Measurements from ENCODE around the gene CIRBP.

Gene CIRBP

GRCh38 chr19:1278713-1279660 is 9.9 kb downstream of the CIRBP start:
- no peak for DNase-seq (ENCODE audit: low read depth in 3 of 3)

GRCh38 chr19:1279782-1280341 is 10.7 kb downstream of the CIRBP start:
- peak; percentile 60 to 79 (median 60) for DNase-seq (ENCODE audit: low read depth in 3 of 3)

DNA sequence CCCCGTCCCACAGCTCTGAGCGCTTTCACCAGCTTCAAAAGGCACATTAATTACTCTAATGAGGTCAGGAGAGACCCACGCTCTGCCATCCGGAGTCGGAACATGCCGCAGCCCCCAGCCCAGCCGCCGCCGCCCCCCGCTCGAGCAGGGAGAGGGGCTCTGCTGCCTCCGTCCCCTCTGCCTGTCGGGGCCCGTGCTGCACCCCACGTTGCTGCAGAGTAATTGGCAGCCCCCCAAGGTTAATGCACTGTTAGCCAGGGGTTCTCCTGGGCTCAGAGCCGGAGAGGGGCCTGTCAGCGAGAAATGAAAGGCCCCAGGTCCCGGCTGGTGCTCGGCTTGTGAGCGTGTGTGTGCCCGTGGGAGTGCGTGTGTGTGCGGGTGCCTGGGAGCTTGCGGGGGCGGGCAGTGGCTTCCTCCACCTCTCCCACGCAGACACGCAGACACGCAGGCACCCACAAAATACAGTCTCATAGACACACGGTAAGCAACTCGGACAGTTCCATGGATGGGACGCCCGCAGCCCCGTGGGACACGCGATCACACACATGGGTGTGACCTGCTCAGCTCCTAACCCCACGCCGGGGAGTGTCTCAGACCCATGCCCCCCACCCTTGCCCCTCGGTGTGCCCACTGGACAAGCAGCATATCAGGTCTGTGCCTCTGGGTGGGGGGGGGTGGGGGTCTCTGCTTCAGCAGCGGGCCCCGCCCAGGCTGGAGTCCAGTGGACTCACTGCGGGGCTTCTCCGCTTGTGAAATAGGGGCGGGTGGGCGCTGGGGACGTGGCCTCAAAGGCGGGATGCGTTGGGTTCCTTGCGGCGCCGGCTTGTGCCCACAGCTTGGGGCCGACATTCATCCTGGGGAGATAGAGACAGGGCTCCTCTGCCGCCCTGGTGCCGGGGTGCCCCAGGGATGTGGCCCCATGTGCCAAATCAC is 11.8 kb downstream of the CIRBP start:
- no peak for DNase-seq (ENCODE audit: low read depth in 3 of 3)

DNA sequence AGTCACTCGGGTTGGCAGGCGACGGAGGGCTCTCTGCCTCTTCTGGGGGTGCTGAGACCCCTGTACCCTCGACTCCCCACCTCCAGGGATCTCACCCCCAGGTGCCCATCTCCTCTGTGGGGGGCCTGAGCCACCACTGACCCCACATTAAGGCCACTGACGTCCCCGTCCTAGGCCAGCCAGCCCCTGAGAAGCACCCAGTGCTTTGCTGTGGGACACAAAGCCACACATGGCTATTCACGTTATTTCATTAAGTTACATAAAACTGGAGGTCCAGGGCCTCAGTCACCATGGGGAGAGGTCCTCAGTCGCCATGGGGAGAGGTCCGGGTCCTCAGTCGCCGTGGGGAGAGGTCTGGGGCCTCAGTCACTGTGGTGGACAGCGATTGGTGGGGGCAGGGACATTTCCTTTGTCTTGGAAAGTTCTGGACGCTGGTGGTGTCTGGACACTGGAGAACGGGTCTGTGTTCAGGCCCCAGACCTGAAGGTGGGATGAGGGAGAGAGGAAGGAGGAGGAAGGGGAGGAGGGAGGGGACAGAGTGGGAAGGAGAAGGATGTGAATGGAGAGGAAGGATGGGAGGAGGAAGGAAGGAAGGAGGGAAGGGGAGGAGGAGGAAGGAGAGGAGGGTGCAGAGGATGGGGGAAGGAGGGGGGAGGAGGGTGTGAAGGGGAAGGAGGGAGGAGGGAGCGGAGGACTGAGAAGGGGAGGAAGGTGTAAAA is 12.6 kb downstream of the CIRBP start:
- DNase-seq (ENCODE audit: low read depth in 3 of 3): no peak

DNA sequence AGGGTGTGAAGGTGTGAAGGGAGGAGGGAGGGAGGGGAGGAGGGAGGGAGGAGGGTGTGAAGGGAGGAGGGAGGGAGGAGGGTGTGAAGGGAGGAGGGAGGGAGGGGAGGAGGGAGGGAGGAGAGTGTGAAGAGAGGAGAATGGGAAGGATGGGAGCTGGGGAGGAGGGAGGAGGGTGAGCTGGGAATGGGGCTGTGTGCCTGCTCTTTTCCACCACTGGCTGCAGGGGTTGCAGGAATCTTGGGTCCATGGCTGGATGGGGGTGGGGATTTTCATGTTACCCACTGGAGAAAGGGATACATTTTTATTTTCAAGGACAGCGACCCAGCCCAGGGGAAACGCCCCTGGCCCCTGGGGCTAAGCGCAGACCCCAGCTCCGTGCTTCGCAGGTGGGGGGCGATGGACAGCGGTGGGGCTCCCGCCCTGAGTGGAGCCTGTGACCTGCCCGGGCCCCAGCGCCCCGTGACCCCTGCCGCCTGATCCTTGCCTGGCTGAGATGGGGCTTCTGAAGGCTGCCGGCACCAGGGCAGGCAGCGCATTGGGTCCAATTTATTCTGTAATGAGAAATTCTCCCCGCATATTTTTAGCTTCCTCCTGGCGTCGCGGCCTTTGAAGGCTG is 13.6 kb downstream of the CIRBP start:
- no peak for DNase-seq (ENCODE audit: low read depth in 3 of 3)

- DNase-seq (ENCODE audit: low read depth in 3 of 3): no peak
Measured at GRCh38 chr19:1283207-1283916, 14.2 kb downstream of the CIRBP start.

DNA sequence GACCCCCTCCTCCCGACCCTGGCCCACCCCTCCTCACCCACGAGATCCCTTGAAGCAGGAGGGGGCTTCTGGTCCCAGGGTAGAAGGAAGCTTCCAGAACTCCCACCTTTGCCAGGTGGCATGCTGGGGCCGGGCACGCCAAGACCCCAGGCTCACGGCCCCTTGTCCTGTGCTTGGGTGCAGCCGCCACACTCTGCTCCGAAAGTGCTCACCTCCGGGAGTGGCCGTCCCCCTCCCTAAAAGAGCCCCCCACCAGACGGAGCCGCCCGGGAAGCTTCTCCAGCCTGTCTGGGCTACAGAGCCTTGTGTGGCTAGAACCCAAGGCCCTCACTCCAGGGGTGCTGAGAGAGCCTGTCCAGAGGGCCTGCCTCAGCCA is 14.8 kb downstream of the CIRBP start:
- no peak for DNase-seq (ENCODE audit: low read depth in 3 of 3)

GRCh38 chr19:1284293-1284978 is 15.3 kb downstream of the CIRBP start:
- no peak for DNase-seq (ENCODE audit: low read depth in 3 of 3)

GRCh38 chr19:1284979-1285736 is 16.0 kb downstream of the CIRBP start:
- DNase-seq (ENCODE audit: low read depth in 3 of 3): no peak

DNA sequence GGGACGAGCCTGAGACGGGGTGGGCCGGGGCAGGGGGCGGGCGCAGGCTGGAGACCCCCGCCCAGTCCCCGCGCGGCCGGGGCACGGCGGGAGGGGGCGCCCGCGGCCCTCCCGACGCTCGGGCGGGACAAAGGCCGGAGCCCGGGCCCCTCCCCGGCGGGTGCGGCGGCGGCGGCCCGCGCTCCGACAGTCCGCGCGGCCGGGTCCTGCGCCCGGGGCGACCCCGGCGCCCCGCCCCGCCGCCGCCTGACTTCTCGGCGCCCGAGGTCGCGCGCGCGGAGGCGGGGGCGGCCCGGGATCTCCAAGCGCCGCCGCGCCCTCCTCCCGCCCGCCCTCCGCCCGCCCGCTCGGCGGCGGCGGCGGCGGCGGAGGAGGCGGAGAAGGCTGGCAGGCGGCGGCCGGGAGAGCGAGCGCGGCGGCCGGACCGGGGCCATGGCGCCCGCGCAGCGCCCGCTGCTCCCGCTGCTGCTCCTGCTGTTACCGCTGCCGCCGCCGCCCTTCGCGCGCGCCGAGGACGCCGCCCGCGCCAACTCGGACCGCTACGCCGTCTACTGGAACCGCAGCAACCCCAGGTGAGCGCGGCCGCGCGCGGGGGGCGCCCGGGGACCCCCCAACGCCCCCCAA is 16.7 kb downstream of the CIRBP start, which contains the start of gene EFNA2:
TSS of gene EFNA2 (plus strand) at position 137 of the 624 bp plus-strand sequence. CDS start at position 433, 296 bp downstream.
- no peak for DNase-seq (ENCODE audit: low read depth in 3 of 3)

GRCh38 chr19:1286487-1287353 is 17.6 kb downstream of the CIRBP start:
- DNase-seq (ENCODE audit: low read depth in 3 of 3): no peak

- no peak for DNase-seq (ENCODE audit: low read depth in 3 of 3)
Measured at GRCh38 chr19:1287354-1288225, 18.5 kb downstream of the CIRBP start.

- no peak for DNase-seq (ENCODE audit: low read depth in 3 of 3)
Measured at GRCh38 chr19:1288226-1288612, 19.1 kb downstream of the CIRBP start.

DNA sequence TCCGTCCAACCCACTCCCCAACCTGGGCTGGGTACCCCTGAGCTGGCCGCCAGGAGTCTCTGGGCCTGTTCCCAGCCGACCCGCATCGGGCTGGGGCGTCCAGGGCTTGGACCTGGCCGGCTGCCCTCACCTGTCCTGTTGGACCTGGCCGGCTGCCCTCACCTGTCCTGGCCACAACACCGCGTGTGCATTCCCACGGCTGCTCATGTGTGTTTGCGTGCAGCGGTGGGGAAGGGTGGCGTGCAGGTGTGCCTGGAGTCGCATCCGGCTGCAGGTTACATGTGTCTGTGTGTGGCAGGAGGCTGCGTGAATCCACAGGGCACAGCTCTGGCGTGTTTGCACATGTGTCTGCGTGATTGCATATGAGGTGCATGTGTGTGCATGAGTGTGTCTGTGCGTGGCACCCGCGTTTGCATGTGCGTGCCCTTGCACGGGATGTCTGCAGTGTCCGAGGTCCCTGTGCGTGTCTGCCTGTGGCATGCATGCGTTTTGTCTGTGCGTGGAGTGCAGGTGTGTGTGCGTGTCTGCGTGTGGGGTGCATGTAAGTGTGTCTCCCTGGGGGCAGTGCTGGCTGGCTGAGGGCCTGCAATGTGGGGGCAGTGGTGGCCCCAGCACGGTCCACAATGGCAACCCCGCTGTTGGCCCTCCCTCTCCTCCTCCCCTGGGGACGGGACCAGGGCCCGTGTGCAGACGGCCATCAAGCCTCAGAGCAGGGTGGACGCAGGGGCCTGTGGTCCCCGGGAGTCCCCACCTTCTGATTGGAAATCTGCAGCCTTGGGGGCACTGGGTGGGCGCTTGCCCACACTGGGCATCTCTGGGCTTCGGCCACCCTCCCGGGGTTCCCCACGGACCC is 19.9 kb downstream of the CIRBP start:
- no peak for DNase-seq (ENCODE audit: low read depth in 3 of 3)

- no peak for DNase-seq (ENCODE audit: low read depth in 3 of 3)
Measured at GRCh38 chr19:1289686-1290025, 20.5 kb downstream of the CIRBP start.

All from stimulated activated CD4-positive, alpha-beta T cell treated with anti-CD3 and anti-CD28 coated beads, TNF-alpha, amount 100 ng/mL, for 24 hours (primary cell).